ENCODE data around the gene RAD51.

- TF ChIP-seq CTCF (IDR thresholded peaks at IDR 0.05; ENCODE audit: borderline replicate concordance, extremely low read depth, low read length, poor library complexity, severe bottlenecking): no peak
- no peak for TF ChIP-seq EZH2 (IDR thresholded peaks at IDR 0.05; ENCODE audit: borderline replicate concordance, low read depth, low read length, severe bottlenecking)
These were observed 80.0 kb downstream of the RAD51 start for GRCh38 chr15:40775007-40775406.
